ENCODE results near the gene PIWIL4. TPM values are rescaled to one million over a fixed set of nuclear protein-coding genes. Genes with fewer than 3 reads are reported as not detected.

Gene PIWIL4
- total and polyA plus RNA-seq, 9 of the 15 experiments (the other 6 are each of a cell fraction or from before 2014, with no cell fraction given): 6.3 to 17.0 (median 10.8) TPM

- TF ChIP-seq CGGBP1 (CRISPR knock-in tag; IDR thresholded peaks at IDR 0.05) (no peak), U2AF1 (optimal IDR thresholded peaks at IDR 0.05; ENCODE audit: low read depth, low read length) (peak; percentile 61), PRDM10 (IDR thresholded peaks at IDR 0.05; ENCODE audit: partially characterized antibody) (peak; percentile 30), ZBTB43 (CRISPR knock-in tag; IDR thresholded peaks at IDR 0.05) (peak; percentile 73; the same call in 1 of the 2 replicates), HDAC6 (IDR thresholded peaks at IDR 0.05; ENCODE audit: low read depth, low read length) (no peak), RNF2 (IDR thresholded peaks at IDR 0.05) (peak; percentile 88; the same call in 1 of the 2 replicates), CHD2 (IDR thresholded peaks at IDR 0.05; ENCODE audit: low read depth, low read length) (no peak), ESRRB (CRISPR knock-in tag; IDR thresholded peaks at IDR 0.05; ENCODE audit: borderline replicate concordance) (no peak), NFRKB (IDR thresholded peaks at IDR 0.05; ENCODE audit: low read depth) (peak; percentile 87), NFIC (IDR thresholded peaks at IDR 0.05) (peak; percentile 53), BMI1 (IDR thresholded peaks at IDR 0.05; ENCODE audit: low read length) (no peak), SRSF9 (IDR thresholded peaks at IDR 0.05; ENCODE audit: borderline replicate concordance, low read depth, low read length) (no peak), RUNX1 (IDR thresholded peaks at IDR 0.05; ENCODE audit: low read depth) (no peak), PML (IDR thresholded peaks at IDR 0.05; ENCODE audit: low read length) (no peak), MAFF (IDR thresholded peaks at IDR 0.05; ENCODE audit: low read length) (no peak)
- TF ChIP-seq, protein P1, sequence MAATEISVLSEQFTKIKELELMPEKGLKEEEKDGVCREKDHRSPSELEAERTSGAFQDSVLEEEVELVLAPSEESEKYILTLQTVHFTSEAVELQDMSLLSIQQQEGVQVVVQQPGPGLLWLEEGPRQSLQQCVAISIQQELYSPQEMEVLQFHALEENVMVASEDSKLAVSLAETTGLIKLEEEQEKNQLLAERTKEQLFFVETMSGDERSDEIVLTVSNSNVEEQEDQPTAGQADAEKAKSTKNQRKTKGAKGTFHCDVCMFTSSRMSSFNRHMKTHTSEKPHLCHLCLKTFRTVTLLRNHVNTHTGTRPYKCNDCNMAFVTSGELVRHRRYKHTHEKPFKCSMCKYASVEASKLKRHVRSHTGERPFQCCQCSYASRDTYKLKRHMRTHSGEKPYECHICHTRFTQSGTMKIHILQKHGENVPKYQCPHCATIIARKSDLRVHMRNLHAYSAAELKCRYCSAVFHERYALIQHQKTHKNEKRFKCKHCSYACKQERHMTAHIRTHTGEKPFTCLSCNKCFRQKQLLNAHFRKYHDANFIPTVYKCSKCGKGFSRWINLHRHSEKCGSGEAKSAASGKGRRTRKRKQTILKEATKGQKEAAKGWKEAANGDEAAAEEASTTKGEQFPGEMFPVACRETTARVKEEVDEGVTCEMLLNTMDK (IDR thresholded peaks at IDR 0.05; ENCODE audit: borderline replicate concordance, insufficient read depth, low read depth, low read length, poor library complexity, severe bottlenecking): no peak
- TF ChIP-seq, protein P2, sequence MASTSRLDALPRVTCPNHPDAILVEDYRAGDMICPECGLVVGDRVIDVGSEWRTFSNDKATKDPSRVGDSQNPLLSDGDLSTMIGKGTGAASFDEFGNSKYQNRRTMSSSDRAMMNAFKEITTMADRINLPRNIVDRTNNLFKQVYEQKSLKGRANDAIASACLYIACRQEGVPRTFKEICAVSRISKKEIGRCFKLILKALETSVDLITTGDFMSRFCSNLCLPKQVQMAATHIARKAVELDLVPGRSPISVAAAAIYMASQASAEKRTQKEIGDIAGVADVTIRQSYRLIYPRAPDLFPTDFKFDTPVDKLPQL (IDR thresholded peaks at IDR 0.05; ENCODE audit: extremely low read depth, insufficient read length): no peak
- TF ChIP-seq, protein P3, sequence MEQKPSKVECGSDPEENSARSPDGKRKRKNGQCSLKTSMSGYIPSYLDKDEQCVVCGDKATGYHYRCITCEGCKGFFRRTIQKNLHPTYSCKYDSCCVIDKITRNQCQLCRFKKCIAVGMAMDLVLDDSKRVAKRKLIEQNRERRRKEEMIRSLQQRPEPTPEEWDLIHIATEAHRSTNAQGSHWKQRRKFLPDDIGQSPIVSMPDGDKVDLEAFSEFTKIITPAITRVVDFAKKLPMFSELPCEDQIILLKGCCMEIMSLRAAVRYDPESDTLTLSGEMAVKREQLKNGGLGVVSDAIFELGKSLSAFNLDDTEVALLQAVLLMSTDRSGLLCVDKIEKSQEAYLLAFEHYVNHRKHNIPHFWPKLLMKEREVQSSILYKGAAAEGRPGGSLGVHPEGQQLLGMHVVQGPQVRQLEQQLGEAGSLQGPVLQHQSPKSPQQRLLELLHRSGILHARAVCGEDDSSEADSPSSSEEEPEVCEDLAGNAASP (IDR thresholded peaks at IDR 0.05): no peak
Measured at GRCh38 chr11:94543695-94544645, 23.2 kb upstream of the PIWIL4 start, which contains the start of gene FUT4 (continued).
